ENCODE results near the gene FGF14. TPM values are rescaled to one million over a fixed set of nuclear protein-coding genes. Genes with fewer than 3 reads are reported as not detected.

Gene FGF14
- total RNA-seq, 2 donors from 2014 or later = 0.14 TPM

DNA sequence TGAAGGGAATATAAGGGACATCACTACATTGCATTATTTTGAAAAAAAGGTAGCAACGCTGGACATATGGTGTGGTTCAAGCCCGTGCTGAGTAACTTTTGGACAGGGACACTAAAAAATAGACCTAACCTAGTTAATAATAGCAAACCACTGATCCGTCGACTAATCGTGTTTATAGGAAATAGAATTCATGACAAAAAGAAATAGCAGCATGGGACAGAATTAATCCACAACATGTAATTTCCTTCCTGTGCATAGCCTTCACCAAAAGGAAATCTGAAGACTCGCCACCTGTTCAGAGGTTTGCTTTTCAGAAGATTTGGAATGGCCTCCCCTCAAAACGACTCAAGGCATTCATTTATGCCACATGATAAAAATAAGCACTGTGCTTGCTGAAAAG lies 128.7 kb downstream of the FGF14 start:
- no peak overlapping the region for H3K27ac ChIP-seq
- ATAC-seq (ENCODE audit: insufficient number of reproducible peaks, low FRiP score, low read depth) = no peak
- H3K27me3 ChIP-seq (replicated peaks; ENCODE audit: insufficient read depth) = no peaks in the 10 kb centered on the region
- H3K9me3 ChIP-seq = no peaks in the 10 kb centered on the region
- DNase-seq (ENCODE audit: low spot score) = no peak
- TF ChIP-seq, protein P1, sequence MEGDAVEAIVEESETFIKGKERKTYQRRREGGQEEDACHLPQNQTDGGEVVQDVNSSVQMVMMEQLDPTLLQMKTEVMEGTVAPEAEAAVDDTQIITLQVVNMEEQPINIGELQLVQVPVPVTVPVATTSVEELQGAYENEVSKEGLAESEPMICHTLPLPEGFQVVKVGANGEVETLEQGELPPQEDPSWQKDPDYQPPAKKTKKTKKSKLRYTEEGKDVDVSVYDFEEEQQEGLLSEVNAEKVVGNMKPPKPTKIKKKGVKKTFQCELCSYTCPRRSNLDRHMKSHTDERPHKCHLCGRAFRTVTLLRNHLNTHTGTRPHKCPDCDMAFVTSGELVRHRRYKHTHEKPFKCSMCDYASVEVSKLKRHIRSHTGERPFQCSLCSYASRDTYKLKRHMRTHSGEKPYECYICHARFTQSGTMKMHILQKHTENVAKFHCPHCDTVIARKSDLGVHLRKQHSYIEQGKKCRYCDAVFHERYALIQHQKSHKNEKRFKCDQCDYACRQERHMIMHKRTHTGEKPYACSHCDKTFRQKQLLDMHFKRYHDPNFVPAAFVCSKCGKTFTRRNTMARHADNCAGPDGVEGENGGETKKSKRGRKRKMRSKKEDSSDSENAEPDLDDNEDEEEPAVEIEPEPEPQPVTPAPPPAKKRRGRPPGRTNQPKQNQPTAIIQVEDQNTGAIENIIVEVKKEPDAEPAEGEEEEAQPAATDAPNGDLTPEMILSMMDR (IDR thresholded peaks at IDR 0.05) = no peak
- H3K4me3 ChIP-seq = no peak overlapping the region
- H3K36me3 ChIP-seq = no peaks in the 10 kb centered on the region
- peaks cover 10 to 21% of the 10 kb centered on the region in 2 donors for H3K4me1 ChIP-seq (ENCODE audit: control insufficient read depth in 1 of 2, low read depth in 2 of 2)

DNA sequence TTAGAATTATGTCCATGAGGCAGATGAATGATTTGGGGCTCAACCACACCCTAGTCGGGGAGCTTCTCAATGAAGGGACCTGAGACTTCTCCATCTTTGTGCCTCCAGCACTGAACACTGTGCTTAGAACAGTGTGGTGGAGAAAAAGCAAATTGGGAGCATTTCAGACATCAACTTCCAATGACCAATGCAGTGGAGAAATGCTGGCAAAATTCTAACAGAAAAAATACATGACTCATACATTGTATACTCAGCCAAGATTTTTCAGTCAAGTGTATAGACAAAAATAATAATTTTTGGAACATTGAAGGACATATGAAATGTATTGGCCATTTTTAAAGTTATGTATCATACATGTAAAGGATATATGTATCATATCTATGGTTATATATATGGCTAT lies 134.7 kb downstream of the FGF14 start:
- no peaks in the 10 kb centered on the region for H3K9me3 ChIP-seq
- H3K4me1 ChIP-seq (ENCODE audit: control insufficient read depth in 1 of 2, low read depth in 2 of 2) = no peaks in the 10 kb centered on the region
- no peak overlapping the region for H3K27ac ChIP-seq
- TF ChIP-seq, protein P1 (IDR thresholded peaks at IDR 0.05) = no peak
- H3K36me3 ChIP-seq = no peaks in the 10 kb centered on the region
- H3K27me3 ChIP-seq (replicated peaks; ENCODE audit: insufficient read depth) = no peaks in the 10 kb centered on the region
- no peak for ATAC-seq (ENCODE audit: insufficient number of reproducible peaks, low FRiP score, low read depth)
- DNase-seq (ENCODE audit: low spot score) = no peak
- no peak overlapping the region for H3K4me3 ChIP-seq

DNA sequence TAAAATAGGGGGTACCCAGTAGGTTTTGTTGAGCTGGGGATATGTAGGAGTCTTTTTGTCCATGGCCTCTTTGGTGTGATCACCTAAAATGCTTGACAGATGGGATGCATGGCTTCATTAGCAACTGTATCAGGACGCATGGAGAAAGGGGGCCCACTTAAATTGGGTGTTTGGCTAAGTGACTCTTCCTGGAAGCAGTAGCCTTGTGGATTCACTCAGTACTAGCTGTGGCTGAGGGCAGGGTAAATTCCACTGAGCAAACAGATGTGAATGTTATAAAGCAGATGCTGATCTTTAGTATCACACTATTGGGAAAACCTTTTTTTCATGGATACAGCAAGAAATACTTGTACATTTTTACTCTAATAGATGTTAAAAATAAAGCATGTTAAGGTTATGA lies 140.0 kb downstream of the FGF14 start:
- TF ChIP-seq, protein P1 (IDR thresholded peaks at IDR 0.05) = no peak
- no peak for ATAC-seq (ENCODE audit: insufficient number of reproducible peaks, low FRiP score, low read depth)
- no peak overlapping the region for H3K27ac ChIP-seq

DNA sequence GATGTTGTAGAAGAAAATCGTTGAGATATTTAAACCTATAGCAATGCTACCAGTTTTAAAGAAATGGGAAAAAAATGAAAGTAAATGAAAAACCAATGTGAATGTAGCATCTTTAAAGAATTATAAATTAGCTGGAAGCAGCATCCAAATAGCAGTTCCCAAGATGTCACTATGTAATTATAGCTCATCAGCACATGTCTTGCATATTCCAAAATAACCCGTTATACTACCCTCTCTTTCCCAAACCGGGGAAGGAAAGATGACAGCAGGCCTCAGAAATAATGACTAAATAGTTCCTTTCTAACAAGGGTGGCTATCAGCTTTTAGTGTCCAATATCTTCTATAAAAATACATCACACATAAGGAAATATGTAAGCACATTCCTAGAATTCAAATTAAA lies 140.5 kb downstream of the FGF14 start:
- Histone ChIP-seq H3K27ac (no peak overlapping the region), H3K36me3 (no peaks in the 10 kb centered on the region), H3K4me3 (no peak overlapping the region), H3K27me3 (replicated peaks; ENCODE audit: insufficient read depth) (no peaks in the 10 kb centered on the region), H3K4me1 (ENCODE audit: control insufficient read depth in 1 of 2, low read depth in 2 of 2) (no peaks in the 10 kb centered on the region), H3K9me3 (no peaks in the 10 kb centered on the region)
- DNase-seq (ENCODE audit: low spot score) = no peak
- ATAC-seq (ENCODE audit: insufficient number of reproducible peaks, low FRiP score, low read depth) = no peak
- TF ChIP-seq, protein P1 (IDR thresholded peaks at IDR 0.05) = no peak

More for the DNA sequence above, 140.0 kb downstream of the FGF14 start:
- Histone ChIP-seq H3K36me3 (no peaks in the 10 kb centered on the region), H3K27me3 (replicated peaks; ENCODE audit: insufficient read depth) (no peaks in the 10 kb centered on the region), H3K4me3 (no peak overlapping the region), H3K4me1 (ENCODE audit: control insufficient read depth in 1 of 2, low read depth in 2 of 2) (no peaks in the 10 kb centered on the region), H3K9me3 (no peaks in the 10 kb centered on the region)
- DNase-seq (ENCODE audit: low spot score) = no peak

DNA sequence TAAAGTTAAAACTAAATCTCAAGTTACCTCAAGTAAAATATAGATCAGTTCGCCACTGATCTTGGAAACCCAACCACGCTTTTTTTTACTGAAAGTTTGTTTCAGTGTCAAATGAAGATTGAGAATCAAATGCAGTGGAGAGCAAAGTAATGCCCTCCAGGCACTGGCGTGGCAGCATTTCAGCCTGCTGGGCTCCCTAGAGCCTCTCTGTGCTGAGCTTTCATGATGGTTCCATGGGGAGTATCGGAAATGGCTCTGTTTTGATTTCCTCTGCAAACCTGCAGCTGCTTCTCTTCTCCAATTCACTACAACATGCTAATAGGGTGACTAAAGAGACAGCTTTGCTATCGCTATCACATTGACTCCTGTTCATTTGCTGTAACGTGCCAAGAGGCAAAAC lies 141.6 kb downstream of the FGF14 start:
- no peaks in the 10 kb centered on the region for H3K36me3 ChIP-seq
- TF ChIP-seq, protein P1 (IDR thresholded peaks at IDR 0.05) = no peak
- no peak overlapping the region for H3K4me3 ChIP-seq
- H3K4me1 ChIP-seq (ENCODE audit: control insufficient read depth in 1 of 2, low read depth in 2 of 2) = no peaks in the 10 kb centered on the region
- no peak overlapping the region for H3K27ac ChIP-seq
- no peaks in the 10 kb centered on the region for H3K27me3 ChIP-seq (replicated peaks; ENCODE audit: insufficient read depth)
- DNase-seq (ENCODE audit: low spot score) (no peak), ATAC-seq (ENCODE audit: insufficient number of reproducible peaks, low FRiP score, low read depth) (no peak)
- no peaks in the 10 kb centered on the region for H3K9me3 ChIP-seq
